Measurements from ENCODE around the gene MYL4.

MYL4 gene

GRCh38 chr17:47240806-47241205 lies 31.7 kb downstream of the MYL4 start:
- DNase-seq (ENCODE audit: low read depth): no peak
- no peak for TF ChIP-seq CTCF (IDR thresholded peaks at IDR 0.05; ENCODE audit: insufficient read depth, low read depth, low read length, missing control alignments)
- no peak overlapping the region for H3K4me3 ChIP-seq (ENCODE audit: low read depth, low read length)

GRCh38 chr17:47242648-47243047 lies 33.5 kb downstream of the MYL4 start:
- DNase-seq (ENCODE audit: low read depth): no peak
- no peak overlapping the region for H3K4me3 ChIP-seq (ENCODE audit: low read depth, low read length)
- no peak for TF ChIP-seq CTCF (IDR thresholded peaks at IDR 0.05; ENCODE audit: insufficient read depth, low read depth, low read length, missing control alignments)

- TF ChIP-seq CTCF (IDR thresholded peaks at IDR 0.05; ENCODE audit: insufficient read depth, low read depth, low read length, missing control alignments): no peak
- DNase-seq (ENCODE audit: low read depth): no peak
- no peak overlapping the region for H3K4me3 ChIP-seq (ENCODE audit: low read depth, low read length)
These were observed 34.8 kb downstream of the MYL4 start for GRCh38 chr17:47243737-47244598.

GRCh38 chr17:47244697-47245096 lies 35.5 kb downstream of the MYL4 start:
- H3K4me3 ChIP-seq (ENCODE audit: low read depth, low read length): no peak overlapping the region
- no peak for TF ChIP-seq CTCF (IDR thresholded peaks at IDR 0.05; ENCODE audit: insufficient read depth, low read depth, low read length, missing control alignments)
- no peak for DNase-seq (ENCODE audit: low read depth)

GRCh38 chr17:47246120-47246519 lies 37.0 kb downstream of the MYL4 start:
- no peak for DNase-seq (ENCODE audit: low read depth)
- no peak overlapping the region for H3K4me3 ChIP-seq (ENCODE audit: low read depth, low read length)
- no peak for TF ChIP-seq CTCF (IDR thresholded peaks at IDR 0.05; ENCODE audit: insufficient read depth, low read depth, low read length, missing control alignments)

GRCh38 chr17:47250855-47251254 lies 41.7 kb downstream of the MYL4 start:
- H3K4me3 ChIP-seq (ENCODE audit: low read depth, low read length): no peak overlapping the region
- no peak for TF ChIP-seq CTCF (IDR thresholded peaks at IDR 0.05; ENCODE audit: insufficient read depth, low read depth, low read length, missing control alignments)
- DNase-seq (ENCODE audit: low read depth): no peak

All from GM12865 (cell line).